Keratinocyte (primary cell): Measurements from ENCODE around the gene SULT4A1.

Source experiments
- EZH2 ChIP-seq: IDR thresholded peaks from one replicate; pipeline ENCODE4 v1.6.1; 2012; ENCODE audit warnings: inconsistent platforms, mild to moderate bottlenecking, low read length, moderate library complexity
- TF ChIP-seq, protein P1 (sequence below), 3 experiments: IDR thresholded peaks in 1 of 3; conservative IDR thresholded peaks in 1 of 3; optimal IDR thresholded peaks in 1 of 3; 2 replicates in 2 of 3; 3 replicates in 1 of 3; pipeline versions ENCODE3 to v1.5.1; 2011; ENCODE audit warnings: low read length in 3 of 3, mild to moderate bottlenecking in 3 of 3, moderate library complexity in 2 of 3, control low read depth in 1 of 3, inconsistent platforms in 1 of 3; ENCODE audit not compliant: insufficient read depth in 2 of 3; ENCODE audit errors: extremely low read depth in 1 of 3

DNA sequence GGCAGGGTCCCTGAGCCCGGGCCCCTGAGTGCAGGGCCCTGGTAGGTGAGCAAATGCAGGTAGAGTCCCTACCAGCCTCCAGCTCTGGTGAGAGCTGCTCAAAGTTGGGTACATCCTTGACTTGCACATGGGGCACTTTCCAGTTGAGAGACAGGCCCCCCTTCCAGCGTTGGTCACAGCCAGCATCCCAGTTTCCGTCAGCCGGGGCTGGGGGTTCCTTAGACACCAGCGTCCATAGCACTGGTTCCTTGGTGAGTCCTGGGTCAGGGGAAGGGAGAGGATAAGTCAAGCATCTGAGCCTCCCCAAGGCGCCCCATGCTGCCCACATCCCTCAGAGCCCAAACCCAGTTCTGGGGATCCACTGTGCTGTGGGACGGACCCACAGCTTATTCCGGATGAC is 23.9 kb upstream of the SULT4A1 start:
- TF ChIP-seq, protein P1, sequence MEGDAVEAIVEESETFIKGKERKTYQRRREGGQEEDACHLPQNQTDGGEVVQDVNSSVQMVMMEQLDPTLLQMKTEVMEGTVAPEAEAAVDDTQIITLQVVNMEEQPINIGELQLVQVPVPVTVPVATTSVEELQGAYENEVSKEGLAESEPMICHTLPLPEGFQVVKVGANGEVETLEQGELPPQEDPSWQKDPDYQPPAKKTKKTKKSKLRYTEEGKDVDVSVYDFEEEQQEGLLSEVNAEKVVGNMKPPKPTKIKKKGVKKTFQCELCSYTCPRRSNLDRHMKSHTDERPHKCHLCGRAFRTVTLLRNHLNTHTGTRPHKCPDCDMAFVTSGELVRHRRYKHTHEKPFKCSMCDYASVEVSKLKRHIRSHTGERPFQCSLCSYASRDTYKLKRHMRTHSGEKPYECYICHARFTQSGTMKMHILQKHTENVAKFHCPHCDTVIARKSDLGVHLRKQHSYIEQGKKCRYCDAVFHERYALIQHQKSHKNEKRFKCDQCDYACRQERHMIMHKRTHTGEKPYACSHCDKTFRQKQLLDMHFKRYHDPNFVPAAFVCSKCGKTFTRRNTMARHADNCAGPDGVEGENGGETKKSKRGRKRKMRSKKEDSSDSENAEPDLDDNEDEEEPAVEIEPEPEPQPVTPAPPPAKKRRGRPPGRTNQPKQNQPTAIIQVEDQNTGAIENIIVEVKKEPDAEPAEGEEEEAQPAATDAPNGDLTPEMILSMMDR (optimal IDR thresholded peaks at IDR 0.05 in 1 of 3, IDR thresholded peaks at IDR 0.05 in 1 of 3, conservative IDR thresholded peaks at IDR 0.05 in 1 of 3; ENCODE audit: extremely low read depth in 1 of 3, insufficient read depth in 2 of 3, low read length in 3 of 3): no peak
- no peak for TF ChIP-seq EZH2
